Breast epithelium (tissue), 4 donors: Measurements from ENCODE around the gene VMP1. TPM values are rescaled to one million over a fixed set of nuclear protein-coding genes. Genes with fewer than 3 reads are reported as not detected.
"Not testable (repeated sequence)": the region's sequence is repeated elsewhere in the genome, so short reads cannot be mapped to it uniquely, and the experiment has no call there.

Source experiments
- DNase-seq, 2 donors: peaks; one replicate each; pipeline ENCODE4 v3.0.0-alpha.2; 2019; ENCODE audit warnings: low spot score in 2 of 2
- H3K27ac ChIP-seq, 2 donors: fragments of 200-600 bp; sonication (generic) in 1 of 2; one replicate each; pipeline ENCODE4 v1.5.1; 2016 to 2019; ENCODE audit warnings: mild to moderate bottlenecking in 1 of 2
- H3K27me3 ChIP-seq, 2 donors: fragments of 200-600 bp; sonication (generic) in 1 of 2; one replicate each; pipeline versions ENCODE4 v1.5.1 to v1.6.0; 2017 to 2019; ENCODE audit warnings: control low read depth in 1 of 2, mild to moderate bottlenecking in 1 of 2
- H3K36me3 ChIP-seq: fragments of 200-600 bp; one replicate; pipeline ENCODE4 v1.5.1; 2019
- H3K4me1 ChIP-seq, 2 donors: fragments of 200-600 bp; sonication (generic); one replicate each; pipeline ENCODE4 v1.5.1; 2016 to 2019; ENCODE audit warnings: control low read depth in 1 of 2
- H3K4me3 ChIP-seq, 3 donors: fragments of 200-600 bp; sonication (generic); 1 replicate in 2 of 3; 2 replicates in 1 of 3; pipeline ENCODE4 v1.5.1; 2016 to 2019; ENCODE audit warnings: mild to moderate bottlenecking in 3 of 3, moderate library complexity in 2 of 3
- H3K9me3 ChIP-seq, 2 donors: fragments of 200-600 bp; sonication (generic) in 1 of 2; one replicate each; pipeline ENCODE4 v1.5.1; 2016 to 2019; ENCODE audit warnings: control low read depth in 1 of 2
- POLR2A ChIP-seq: fragments of 450-650 bp; IDR thresholded peaks from one replicate; pipeline ENCODE4 v1.6.1; 2016; ENCODE audit warnings: antibody characterized with exemption, mild to moderate bottlenecking, moderate library complexity
- POLR2AphosphoS5 ChIP-seq, 3 donors: sonication (generic); formaldehyde crosslinking; IDR thresholded peaks; one replicate each; pipeline ENCODE4 v1.6.1; 2017; ENCODE audit warnings: antibody characterized with exemption in 3 of 3
- intact Hi-C: fragments of 100-400 bp; cut with DNase I; formaldehyde crosslinking; loops from one replicate; pipeline ENCODE4 v1.15.1; 2023; ENCODE audit warnings: low total_unique reads
- total RNA-seq, 3 donors: library from RNA; depleted of rRNA; stranded (reverse); fragments of >200 nt; gene quantifications; one replicate each; pipeline ENCODE4 v1.1.0, GENCODE V29; 2016
- TF ChIP-seq, protein P1 (sequence below), 3 donors: fragments of 450-650 bp; IDR thresholded peaks; one replicate each; pipeline ENCODE4 v1.5.1; 2016 to 2017; ENCODE audit warnings: antibody characterized with exemption in 3 of 3, mild to moderate bottlenecking in 3 of 3, moderate library complexity in 3 of 3

Gene VMP1
- total RNA-seq, 3 donors from 2014 or later, result 142 to 636 (median 489) TPM

DNA sequence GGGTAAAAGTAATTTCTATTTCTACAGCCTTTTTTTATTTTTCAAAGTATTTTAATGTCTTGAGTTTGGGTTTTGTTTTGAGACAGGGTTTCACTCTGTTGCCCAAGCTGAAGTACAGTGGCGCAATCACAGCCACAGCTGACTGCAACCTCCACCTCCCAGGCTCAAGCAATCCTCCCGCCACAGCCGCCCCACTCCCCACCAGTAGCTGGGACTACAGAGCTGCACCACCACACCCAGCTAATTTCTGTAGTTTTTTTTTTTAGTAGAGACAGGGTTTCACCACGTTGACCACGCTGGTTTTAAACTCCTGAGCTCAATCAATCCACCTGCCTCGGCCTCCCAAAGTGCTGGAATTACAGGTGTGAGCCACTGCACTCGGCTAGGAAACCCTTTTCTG is 141.3 kb downstream of the VMP1 start:
- H3K9me3 ChIP-seq, result no peaks in the 10 kb centered on the region
- H3K27ac ChIP-seq, result peak overlapping the region; percentile 92 to 95
- TF ChIP-seq POLR2AphosphoS5 (IDR thresholded peaks at IDR 0.05) (peak; percentile 33 to 90 (median 47)), POLR2A (no peak)
- H3K4me3 ChIP-seq, result no peak overlapping the region
- no peak for DNase-seq
- no peaks in the 10 kb centered on the region for H3K27me3 ChIP-seq
- intact Hi-C loops, result loop anchor here (10.0 kb wide), 1 partner anchor 64 kb away; no protein-coding TSS in a partner anchor
- H3K36me3 ChIP-seq, result no peaks in the 10 kb centered on the region
- H3K4me1 ChIP-seq, result peaks cover 6 to 16% of the 10 kb centered on the region in 2 donors

DNA sequence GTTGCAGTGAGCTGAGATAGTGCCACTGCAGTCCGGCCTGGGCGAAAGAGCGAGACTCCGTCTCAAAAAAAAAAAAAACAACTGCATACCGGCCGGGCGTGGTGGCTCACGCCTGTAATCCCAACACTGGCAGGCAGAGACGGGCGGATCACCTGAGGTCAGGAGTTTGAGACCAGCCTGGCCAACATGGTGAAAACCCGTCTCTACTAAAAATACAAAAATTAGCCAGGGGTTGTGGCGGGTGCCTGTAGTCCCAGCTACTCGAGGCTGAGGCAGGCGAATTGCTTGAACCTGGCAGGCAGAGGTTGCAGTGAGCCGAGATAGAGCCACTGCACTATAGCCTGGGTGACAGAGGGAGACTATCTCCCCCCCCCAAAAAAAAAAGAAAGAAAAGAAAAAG is 142.9 kb downstream of the VMP1 start:
- H3K36me3 ChIP-seq, intact Hi-C loops, H3K27ac ChIP-seq, H3K4me3 ChIP-seq, H3K9me3 ChIP-seq, H3K27me3 ChIP-seq, DNase-seq: not testable (repeated sequence)
- peaks cover 6 to 16% of the 10 kb centered on the region in 2 donors for H3K4me1 ChIP-seq

DNA sequence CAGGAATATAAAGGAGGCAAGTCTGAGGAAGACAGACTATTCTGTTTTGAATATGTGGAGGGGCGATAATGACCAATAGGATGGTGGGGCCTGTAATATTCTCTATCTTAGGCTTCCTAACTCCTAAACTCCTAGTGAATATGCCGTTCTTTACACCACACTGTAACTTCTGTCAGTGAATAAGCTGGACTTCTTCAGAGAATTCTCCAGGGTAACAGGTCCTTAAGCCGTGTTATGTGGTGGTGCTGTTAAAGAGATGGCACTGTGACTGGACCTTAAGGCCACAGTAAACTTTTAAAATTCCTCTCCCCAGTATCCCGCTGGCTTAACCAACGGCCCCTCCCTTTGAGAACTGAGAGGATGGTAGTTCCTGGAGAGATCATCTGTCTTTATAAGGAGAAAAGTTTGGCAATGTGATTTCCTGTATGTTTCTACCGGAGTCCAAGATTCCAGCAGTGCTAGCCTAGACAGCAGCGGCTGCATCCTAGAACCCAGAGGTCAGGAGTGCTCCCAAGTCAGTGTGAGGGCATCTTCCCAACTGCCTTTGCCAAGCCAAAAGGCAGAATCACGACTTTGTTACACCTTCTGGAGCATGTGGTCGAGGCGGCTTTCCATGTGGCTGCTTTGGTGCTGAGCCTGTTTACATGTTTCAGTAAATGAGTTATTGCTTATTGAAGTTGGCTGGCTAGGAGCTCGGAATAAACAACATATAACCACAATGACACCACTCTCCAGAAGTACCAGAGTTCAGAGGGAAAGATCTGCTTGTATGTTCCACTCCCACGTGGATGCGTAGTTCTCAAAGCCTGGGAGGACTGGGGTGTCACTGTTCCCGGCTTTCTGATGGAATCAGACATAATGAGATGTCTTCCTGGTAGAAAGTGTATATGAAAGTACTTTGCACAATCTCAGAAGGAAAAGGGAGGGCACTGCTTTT is 144.3 kb downstream of the VMP1 start:
- Histone ChIP-seq H3K4me3 (peak overlapping the region in 1 of 3 donors; percentile 13), H3K9me3 (no peaks in the 10 kb centered on the region), H3K36me3 (no peaks in the 10 kb centered on the region), H3K27me3 (no peaks in the 10 kb centered on the region), H3K27ac (peak overlapping the region; percentile 88 to 90), H3K4me1 (peaks cover 6 to 13% of the 10 kb centered on the region in 2 donors)
- intact Hi-C loops, result no loop called here
- DNase-seq, result peak; percentile 69 to 75
- TF ChIP-seq POLR2A (no peak), POLR2AphosphoS5 (IDR thresholded peaks at IDR 0.05) (peak; percentile 87 to 92 (median 92))

DNA sequence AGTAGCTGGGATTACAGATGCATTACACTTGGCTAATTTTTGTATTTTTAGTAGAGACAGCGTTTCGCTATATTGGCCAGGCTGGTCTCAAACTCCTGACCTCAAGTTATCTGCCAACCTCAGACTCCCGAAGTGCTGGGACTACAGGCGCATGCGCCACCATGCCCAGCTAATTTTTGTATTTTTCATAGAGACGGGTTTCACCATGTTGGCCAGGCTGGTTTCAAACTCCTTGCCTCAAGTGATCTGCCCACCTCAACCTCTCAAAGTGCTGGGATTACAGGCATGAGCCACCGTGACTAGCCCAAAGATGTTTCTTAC is 145.4 kb downstream of the VMP1 start:
- H3K9me3 ChIP-seq, H3K36me3 ChIP-seq, DNase-seq, H3K4me1 ChIP-seq, H3K27me3 ChIP-seq, intact Hi-C loops, H3K4me3 ChIP-seq: not testable (repeated sequence)
- peak overlapping the region; percentile 88 to 90 for H3K27ac ChIP-seq

DNA sequence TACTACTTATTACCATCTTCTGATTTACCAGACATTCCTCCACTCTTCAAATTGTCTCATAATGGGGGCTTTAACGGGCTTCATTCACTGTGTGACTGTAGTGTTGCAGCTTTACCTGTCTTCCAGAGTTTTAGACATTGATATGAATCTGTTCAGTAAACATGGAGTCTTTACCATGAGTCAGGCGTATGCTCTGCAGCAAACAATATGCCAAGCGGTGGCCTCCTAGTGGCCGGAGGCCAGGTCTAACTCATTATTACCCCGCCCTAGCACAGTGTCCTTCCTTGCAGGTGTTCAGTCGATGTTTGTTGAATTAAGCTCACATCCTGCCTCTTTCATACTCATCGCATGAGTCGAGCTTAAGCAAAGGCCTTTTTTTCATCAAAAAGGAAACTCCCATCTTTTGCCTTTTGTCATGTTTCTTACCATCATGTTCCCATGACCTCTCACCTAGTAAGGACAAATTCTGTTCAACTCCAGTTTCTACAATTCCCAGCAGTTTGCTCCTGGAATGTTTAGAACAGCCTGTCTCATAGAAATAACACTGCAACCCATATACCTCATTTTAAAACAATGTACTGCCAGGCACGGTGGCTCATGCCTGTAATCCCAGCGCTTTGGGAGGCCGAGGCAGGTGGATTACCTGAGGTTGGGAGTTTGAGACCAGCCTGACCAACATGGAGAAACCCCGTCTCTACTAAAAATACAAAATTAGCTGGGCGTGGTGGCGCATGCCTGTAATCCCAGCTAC is 145.9 kb downstream of the VMP1 start:
- Histone ChIP-seq H3K27ac (peak overlapping the region; percentile 88 to 90), H3K4me3 (no peak overlapping the region), H3K9me3 (no peaks in the 10 kb centered on the region), H3K4me1 (peaks cover 3 to 9% of the 10 kb centered on the region in 2 donors), H3K27me3 (no peaks in the 10 kb centered on the region), H3K36me3 (no peaks in the 10 kb centered on the region)
- DNase-seq, result peak in 1 of 2 donors; percentile 81
- intact Hi-C loops, result no loop called here
- peak in 1 of 3 donors; percentile 50 for TF ChIP-seq POLR2AphosphoS5 (IDR thresholded peaks at IDR 0.05)
- TF ChIP-seq, protein P1, sequence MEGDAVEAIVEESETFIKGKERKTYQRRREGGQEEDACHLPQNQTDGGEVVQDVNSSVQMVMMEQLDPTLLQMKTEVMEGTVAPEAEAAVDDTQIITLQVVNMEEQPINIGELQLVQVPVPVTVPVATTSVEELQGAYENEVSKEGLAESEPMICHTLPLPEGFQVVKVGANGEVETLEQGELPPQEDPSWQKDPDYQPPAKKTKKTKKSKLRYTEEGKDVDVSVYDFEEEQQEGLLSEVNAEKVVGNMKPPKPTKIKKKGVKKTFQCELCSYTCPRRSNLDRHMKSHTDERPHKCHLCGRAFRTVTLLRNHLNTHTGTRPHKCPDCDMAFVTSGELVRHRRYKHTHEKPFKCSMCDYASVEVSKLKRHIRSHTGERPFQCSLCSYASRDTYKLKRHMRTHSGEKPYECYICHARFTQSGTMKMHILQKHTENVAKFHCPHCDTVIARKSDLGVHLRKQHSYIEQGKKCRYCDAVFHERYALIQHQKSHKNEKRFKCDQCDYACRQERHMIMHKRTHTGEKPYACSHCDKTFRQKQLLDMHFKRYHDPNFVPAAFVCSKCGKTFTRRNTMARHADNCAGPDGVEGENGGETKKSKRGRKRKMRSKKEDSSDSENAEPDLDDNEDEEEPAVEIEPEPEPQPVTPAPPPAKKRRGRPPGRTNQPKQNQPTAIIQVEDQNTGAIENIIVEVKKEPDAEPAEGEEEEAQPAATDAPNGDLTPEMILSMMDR (IDR thresholded peaks at IDR 0.05), result peak; percentile 50 to 63 (median 57)
- TF ChIP-seq POLR2A, result no peak

DNA sequence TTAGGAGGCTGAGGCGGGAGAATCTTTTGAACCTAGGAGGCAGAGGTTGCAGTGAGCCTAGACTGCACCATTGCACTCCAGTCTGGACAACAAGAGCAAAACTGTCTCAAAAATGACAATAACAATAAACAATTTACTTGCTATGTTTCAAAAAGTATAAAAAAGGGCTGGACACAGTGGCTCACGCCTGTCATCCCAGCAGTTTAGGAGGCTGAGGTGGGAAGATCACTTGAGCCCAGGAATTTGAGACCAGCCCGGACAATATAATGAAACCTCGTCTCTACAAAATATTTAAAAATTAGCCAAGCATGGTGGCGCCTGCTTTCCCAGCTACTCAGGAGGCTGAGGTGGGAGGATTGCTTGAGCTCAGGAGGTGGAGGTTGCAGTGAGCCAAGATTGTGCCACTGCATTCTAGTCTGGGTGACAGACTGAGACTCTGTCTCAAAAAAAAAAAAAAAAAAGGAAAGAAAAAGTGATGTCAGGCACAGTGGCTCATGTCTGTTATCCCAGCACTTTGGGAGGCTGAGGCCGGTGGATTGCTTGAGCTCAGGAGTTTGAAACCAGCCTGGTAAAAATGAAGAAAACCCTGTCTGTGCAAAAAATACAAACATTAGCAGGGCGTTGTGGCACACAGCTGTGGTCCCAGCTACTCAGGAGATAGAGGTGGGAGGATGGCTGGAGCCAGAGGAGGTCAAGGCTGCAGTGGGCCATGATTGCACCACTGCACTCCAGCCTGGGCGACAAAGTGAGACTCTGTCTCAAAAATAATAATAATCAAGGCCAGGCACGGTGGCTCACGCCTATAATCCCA is 146.7 kb downstream of the VMP1 start:
- H3K27ac ChIP-seq, result peak overlapping the region; percentile 88 to 90
- H3K27me3 ChIP-seq, H3K4me1 ChIP-seq, H3K9me3 ChIP-seq, H3K4me3 ChIP-seq, H3K36me3 ChIP-seq, DNase-seq, intact Hi-C loops: not testable (repeated sequence)
